GM18858 (cell line): ENCODE measurements around the gene GIGYF1.
"Not testable (repeated sequence)": the region's sequence is repeated elsewhere in the genome, so short reads cannot be mapped to it uniquely, and the experiment has no call there.

Experiments used
- ATAC-seq: cut with Tn5 transposase; IDR thresholded peaks from one replicate; pipeline ENCODE4 v1.9.1; 2021; ENCODE audit not compliant: unreplicated experiment

GIGYF1 gene

DNA sequence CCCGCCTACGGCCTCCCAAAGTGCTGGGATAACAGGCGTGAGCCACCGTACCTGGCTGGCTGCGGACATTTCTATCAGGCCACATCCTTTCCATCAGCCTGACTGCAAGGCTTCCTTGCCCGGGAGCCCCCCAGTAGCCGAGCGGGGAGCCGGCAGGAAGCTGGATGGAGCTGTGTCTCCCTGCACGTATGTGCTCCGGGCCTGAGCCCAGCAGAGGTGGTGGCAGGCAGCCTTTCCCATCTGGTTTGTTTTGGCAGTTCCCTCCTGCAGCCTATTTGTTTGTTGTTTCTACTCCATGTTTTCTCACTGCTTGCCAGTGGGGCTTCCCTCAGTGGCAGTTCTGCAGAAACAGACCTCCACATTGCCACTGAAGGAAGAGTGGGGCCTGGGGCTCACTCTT lies 17.3 kb upstream of the GIGYF1 start:
- ATAC-seq: no peak

DNA sequence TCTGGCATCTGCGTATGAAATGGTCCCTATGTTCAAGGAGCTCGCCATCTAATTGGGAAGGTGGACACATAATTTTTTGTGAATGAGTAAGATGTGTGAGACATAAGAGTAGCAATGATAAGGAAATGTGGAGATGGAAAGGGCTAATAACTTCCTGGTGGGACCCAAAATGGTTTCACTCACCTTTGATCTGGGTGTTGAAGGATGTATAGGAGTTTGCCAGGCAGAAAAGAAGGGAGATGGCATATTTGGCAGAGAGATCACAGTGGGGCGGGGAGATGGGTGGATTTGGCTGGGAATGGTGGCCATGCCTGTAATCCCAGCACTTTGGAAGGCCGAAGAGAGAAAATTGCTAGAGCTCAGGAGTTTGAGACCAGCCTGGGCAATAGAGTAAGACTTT lies 16.4 kb upstream of the GIGYF1 start:
- no peak for ATAC-seq

DNA sequence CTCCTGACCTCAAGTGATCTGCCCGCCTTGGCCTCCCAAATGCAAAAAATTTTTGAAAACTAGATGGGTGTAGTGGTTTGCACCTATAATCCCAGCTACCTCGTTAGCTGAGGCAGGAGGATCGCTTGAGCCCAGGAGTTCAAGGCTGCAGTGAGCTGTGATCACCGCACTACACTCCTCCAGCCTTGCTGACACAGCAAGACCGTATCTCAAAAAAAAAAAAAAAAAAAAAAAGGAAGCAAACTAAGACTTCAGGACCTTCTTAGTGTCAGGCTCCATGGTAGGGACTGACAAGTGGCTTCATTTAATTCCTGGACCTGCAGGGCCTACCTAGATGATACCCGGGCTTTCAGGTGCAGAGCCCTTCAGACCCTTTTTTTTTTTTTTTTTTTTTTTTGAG lies 14.3 kb upstream of the GIGYF1 start:
- no peak for ATAC-seq

DNA sequence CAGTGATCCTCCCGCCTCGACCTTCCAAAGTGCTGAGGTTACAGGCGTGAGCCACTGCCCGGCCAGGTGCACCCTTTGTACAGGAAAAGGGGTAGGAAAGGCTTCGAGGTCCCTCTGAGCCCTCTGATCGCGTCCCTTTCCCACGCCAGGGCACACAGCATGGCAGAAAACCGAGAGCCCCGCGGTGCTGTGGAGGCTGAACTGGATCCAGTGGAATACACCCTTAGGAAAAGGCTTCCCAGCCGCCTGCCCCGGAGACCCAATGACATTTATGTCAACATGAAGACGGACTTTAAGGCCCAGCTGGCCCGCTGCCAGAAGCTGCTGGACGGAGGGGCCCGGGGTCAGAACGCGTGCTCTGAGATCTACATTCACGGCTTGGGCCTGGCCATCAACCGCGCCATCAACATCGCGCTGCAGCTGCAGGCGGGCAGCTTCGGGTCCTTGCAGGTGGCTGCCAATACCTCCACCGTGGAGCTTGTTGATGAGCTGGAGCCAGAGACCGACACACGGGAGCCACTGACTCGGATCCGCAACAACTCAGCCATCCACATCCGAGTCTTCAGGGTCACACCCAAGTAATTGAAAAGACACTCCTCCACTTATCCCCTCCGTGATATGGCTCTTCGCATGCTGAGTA lies 12.7 kb upstream of the GIGYF1 start:
- ATAC-seq: no peak

GRCh38 chr7:100705753-100706671 lies 12.0 kb upstream of the GIGYF1 start, which contains the start of gene POP7:
TSS of gene POP7 (plus strand) at chr7:100706121. CDS start at chr7:100706831, 710 bp downstream.
- ATAC-seq: peak; percentile 59

- ATAC-seq: peak; percentile 58
These were observed 11.3 kb upstream of the GIGYF1 start for GRCh38 chr7:100705320-100705752.

DNA sequence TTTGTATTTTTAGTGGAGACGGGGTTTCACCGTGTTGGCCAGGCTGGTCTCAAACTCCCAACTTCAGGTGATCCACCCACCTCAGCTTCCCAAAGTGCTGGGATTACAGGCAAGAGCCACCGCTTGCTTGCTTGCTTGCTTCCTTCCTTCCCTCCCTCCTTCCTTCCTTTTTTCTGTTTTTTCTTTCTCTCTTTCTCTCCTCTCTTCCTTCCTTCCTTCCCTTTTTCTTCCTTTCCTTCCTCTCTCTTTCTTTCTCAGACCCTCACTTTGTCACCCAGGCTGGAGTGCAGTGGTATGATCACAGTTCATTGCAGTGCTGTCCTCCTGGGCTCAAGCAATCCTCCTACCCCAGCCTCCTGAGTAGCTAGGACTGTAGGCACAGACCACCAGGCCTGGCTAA lies 7.0 kb upstream of the GIGYF1 start:
- not testable (repeated sequence) for ATAC-seq

- ATAC-seq: no peak
These were observed 5.0 kb upstream of the GIGYF1 start for GRCh38 chr7:100699018-100699417.

DNA sequence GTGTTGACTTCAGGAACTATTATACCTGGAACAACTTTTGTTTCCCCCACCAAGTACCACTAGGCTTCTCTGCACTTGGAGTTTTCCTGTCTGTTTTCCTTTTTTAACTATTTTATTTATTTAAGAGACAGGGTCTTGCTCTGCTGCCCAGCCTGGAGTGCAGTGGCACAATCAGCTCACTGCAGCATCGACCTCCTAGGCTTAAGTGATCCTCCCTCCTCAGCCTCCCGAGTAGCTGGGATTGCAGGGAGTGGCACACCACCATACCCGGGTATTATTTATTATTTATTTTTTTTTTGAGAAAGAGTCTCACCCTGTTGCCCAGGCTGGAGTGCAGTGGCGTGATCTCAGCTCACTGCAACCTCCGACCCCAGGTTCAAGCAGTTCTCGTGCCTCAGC lies 2.1 kb upstream of the GIGYF1 start:
- no peak for ATAC-seq

DNA sequence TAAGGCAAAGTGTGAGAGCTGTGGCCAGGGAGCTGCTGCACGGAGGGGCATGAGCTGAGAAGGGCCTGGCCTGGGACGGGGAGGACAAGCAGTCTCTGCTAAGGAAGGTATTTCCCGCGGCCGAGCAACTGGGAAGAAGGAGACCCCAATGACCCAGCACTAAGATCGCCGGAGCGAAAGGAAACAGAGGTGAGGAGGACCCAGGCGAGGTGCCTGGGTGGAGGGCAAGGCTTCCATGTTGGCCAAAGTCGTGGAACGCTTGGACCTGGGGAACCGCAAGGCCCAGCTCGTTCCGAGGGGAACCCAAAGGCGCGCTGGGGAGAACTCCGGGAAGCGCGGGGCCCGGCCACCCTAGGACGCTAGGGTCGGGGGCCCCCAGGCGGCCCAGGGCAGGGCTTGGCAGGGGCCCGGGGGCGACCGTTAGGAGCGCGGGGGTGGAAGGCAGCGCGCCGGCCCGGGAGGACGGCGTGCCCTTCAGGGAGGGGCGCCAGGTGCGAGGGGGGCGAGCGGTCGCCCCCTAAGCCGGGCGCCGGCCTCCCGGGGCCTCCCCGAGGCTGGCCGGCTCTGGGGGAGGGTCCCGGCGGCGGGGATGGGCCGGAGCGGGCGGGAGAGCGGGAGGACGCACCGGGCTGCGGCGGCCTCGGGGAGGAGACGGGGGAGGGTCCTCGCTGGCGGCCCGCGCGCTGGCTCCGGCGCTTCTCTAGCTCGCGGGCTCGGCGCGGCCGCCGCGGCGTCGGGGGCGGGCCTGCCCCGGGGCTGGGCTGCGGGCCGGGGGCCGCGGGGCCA lies 545 bp downstream of the GIGYF1 start:
- no peak for ATAC-seq

DNA sequence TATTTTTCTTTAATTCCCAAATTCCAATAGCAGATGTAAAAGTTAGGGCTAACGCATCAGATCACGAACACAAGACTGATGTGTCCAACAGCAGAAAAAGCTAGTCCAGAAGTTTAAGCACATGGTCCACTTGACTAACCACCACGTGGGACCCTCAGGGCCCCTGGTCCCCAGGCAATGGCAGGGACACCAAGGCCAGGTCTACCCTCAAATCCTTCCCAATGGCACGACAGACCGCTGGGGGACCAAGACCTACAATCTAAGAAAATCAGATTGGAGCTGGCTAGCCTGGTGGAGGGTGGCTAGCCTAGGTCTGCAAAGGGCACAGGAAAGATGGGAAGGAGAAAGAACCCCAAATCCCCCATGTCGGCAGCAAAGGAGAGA lies 1.5 kb downstream of the GIGYF1 start:
- ATAC-seq: no peak

DNA sequence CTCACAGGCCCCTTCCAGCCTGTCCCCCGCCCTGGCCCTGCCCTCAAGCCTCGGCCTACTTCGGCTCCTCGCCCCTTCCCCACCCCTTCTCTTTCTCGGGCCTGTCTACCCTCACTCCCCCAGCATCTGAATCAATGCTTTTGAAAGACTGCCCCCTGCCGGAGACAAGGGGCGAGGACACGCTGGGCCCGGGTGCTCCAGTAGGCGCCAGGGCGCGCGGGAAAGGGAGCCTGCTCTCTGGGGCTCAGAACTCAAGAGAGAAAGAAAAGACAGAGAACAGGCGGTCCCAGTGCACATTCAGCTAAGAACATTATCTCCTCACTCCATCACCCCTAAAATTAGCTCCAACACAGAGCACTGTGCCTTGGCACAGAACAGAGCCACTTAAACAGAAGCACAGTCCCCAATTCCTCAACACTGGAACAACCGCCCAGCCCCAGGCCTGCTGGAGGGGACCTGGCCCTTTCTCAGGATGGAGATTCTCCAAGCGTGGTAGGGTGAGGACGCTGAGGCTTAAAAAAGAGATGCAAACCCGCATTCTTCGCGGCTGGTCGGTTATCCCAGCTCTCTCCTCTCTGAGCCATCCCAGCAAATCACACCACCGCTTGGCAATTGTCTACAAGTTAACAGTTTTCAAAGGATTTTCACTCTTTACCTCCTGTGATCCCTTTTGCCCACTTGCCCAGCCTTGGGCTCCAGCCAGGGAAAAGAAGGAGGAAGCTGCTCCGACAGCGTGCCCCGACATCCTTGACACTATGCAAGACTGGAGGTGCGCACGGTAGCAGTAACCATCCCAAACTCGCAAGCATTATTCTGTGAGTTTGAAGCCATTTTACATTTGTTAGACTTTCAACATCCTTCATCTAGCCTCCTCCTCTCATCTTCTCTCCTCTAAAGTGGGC lies 2.1 kb downstream of the GIGYF1 start:
- ATAC-seq: no peak

GRCh38 chr7:100689230-100690135 lies 4.6 kb downstream of the GIGYF1 start:
- no peak for ATAC-seq

- no peak for ATAC-seq
These were observed 5.7 kb downstream of the GIGYF1 start for GRCh38 chr7:100688326-100688860.

DNA sequence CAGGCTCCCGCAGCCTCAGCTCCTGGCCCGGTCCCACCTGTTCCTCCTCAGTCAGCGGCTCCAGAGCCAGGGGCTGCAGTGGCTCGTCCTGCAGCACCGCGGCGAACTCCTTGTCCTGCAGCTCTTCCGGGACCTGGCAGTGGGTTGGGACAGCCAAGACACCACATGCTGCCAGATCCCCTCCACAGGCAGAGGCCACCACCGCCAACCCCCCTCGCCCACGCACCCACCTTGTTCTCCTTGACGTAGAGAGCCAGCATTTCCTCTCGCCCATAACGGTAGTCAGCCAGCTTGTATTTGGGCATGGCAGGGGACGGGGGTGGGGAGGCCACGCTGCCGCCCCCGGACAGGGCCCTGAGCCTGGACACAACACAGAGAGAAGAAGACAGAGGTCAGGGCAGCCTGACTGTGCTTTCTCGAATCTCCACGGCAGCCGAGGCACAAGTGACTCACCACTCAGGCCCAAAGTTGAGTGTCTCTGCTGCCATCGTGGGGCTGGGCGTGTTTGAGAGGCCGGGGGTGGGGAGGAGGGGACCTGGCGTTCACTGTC lies 6.2 kb downstream of the GIGYF1 start:
- ATAC-seq: no peak

DNA sequence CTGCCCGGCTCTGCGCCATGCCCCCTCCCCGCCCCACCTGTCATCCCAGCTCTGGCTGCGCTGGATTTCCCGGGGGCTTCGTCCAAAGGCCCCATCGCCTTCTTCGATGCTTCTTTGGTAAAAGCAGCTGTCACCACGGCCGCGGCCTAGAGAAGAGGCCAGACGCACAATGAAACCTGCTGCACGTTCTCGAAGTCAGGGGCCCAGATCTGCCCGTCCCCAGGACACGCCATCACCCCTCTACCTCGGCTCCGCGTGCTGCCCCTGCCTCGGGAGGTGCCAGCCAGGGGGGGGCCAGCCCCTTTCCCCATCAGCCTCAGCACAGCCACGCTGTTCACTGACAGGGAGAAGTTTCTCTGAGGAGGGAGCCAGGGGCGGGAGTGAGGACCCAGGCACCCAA lies 6.8 kb downstream of the GIGYF1 start:
- ATAC-seq: no peak

- ATAC-seq: no peak
These were observed 7.2 kb downstream of the GIGYF1 start for GRCh38 chr7:100686822-100687211.

DNA sequence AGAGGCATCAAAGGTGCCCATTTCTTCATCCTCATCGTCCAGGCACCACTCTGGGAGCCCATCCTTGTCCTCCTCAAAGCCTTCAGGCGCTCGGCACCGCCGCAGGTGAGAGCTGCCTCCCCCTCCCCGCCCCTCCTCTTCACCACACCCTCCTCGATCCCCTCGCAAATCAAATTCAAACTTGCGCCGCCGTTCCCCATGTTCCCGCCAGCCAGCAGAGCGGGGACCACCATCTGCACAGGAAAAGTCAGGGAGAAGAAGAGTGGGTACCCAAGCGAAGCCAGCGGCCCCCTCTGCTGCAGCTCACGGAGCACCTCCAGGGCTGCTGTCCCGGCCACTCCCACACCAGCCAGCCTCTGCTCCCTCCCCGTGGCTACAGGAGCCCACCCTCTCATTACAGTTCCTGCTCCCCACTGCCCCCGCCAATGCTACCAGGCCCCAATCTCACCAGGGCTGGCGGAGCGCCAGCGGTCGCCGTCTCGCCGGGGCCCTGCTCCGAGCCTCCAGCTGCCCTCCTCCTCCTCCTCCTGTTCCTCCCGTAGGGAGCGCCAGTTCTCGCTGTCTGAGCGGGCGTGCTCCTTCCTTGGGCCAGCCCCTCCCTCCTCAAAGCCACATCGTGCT lies 7.7 kb downstream of the GIGYF1 start:
- ATAC-seq: no peak
